Mesenchymal stem cell (in vitro differentiated cells and primary cell): Measurements from ENCODE around the gene ITPRID2.
A peak's percentile ranks its signal among the peaks of the same experiment; 100 is the strongest.

Source experiments
- DNase-seq: peaks from one replicate; pipeline ENCODE4 v3.0.0-alpha.2; 2013
- H2AFZ ChIP-seq: one replicate; pipeline ENCODE4 v1.6.1; 2013; ENCODE audit warnings: low read depth, mild to moderate bottlenecking, control low read depth, inconsistent platforms, low read length, moderate library complexity
- H2AK5ac ChIP-seq: 2 replicates; pipeline ENCODE4 v1.6.1; 2013; ENCODE audit warnings: low read length, moderate library complexity, mild to moderate bottlenecking, inconsistent platforms; ENCODE audit not compliant: severe bottlenecking
- H2BK120ac ChIP-seq: one replicate; pipeline ENCODE4 v1.6.1; 2013; ENCODE audit warnings: low read depth, mild to moderate bottlenecking, inconsistent platforms, low read length, moderate library complexity
- H2BK12ac ChIP-seq, 2 experiments: one replicate each; pipeline ENCODE4 v1.6.1; 2013; ENCODE audit warnings: inconsistent platforms in 2 of 2, low read length in 2 of 2, mild to moderate bottlenecking in 2 of 2, moderate library complexity in 2 of 2, control low read depth in 1 of 2
- H2BK15ac ChIP-seq: one replicate; pipeline ENCODE4 v1.6.1; 2013; ENCODE audit warnings: mild to moderate bottlenecking, low read depth, inconsistent platforms; ENCODE audit not compliant: poor library complexity, severe bottlenecking
- H2BK5ac ChIP-seq: 2 replicates; pipeline ENCODE4 v1.6.1; 2013; ENCODE audit warnings: low read depth, mild to moderate bottlenecking, low read length, control low read depth, inconsistent platforms; ENCODE audit not compliant: poor library complexity, severe bottlenecking
- H3K14ac ChIP-seq, 2 experiments: one replicate each; pipeline ENCODE4 v1.6.1; 2013; ENCODE audit warnings: inconsistent platforms in 2 of 2, low read length in 2 of 2, control low read depth in 1 of 2, mild to moderate bottlenecking in 1 of 2, moderate library complexity in 1 of 2
- H3K18ac ChIP-seq, 2 experiments: one replicate each; pipeline ENCODE4 v1.6.1; 2013; ENCODE audit warnings: inconsistent platforms in 2 of 2, low read length in 2 of 2, control low read depth in 1 of 2, low read depth in 1 of 2, mild to moderate bottlenecking in 1 of 2
- H3K23ac ChIP-seq, 2 experiments: one replicate each; pipeline ENCODE4 v1.6.1; 2013; ENCODE audit warnings: inconsistent platforms in 2 of 2, low read length in 2 of 2, mild to moderate bottlenecking in 2 of 2, moderate library complexity in 2 of 2, control low read depth in 1 of 2
- H3K27ac ChIP-seq: 2 replicates; pipeline ENCODE4 v1.5.1; 2013; ENCODE audit warnings: mild to moderate bottlenecking, moderate library complexity, low read length, control low read depth, inconsistent platforms; ENCODE audit not compliant: poor library complexity, severe bottlenecking
- H3K27me3 ChIP-seq, 2 experiments: 2 replicates each; pipeline versions ENCODE4 v1.6.1 to v1.7.0; 2013; ENCODE audit warnings: low read length in 2 of 2, mild to moderate bottlenecking in 2 of 2, moderate library complexity in 2 of 2, control low read depth in 1 of 2, inconsistent platforms in 1 of 2; ENCODE audit not compliant: control insufficient read depth in 1 of 2, insufficient read depth in 1 of 2
- H3K36me3 ChIP-seq, 2 experiments: 2 replicates each; pipeline versions ENCODE4 v1.6.1 to v1.7.0; 2013; ENCODE audit warnings: low read length in 2 of 2, control low read depth in 1 of 2, inconsistent platforms in 1 of 2, low read depth in 1 of 2, mild to moderate bottlenecking in 1 of 2; ENCODE audit not compliant: insufficient read depth in 2 of 2, control insufficient read depth in 1 of 2
- H3K4ac ChIP-seq, 2 experiments: one replicate each; pipeline ENCODE4 v1.6.1; 2013; ENCODE audit warnings: inconsistent platforms in 2 of 2, low read length in 2 of 2, mild to moderate bottlenecking in 2 of 2, moderate library complexity in 2 of 2, control low read depth in 1 of 2, low read depth in 1 of 2
- H3K4me1 ChIP-seq: 2 replicates; pipeline ENCODE4 v1.6.1; 2013; ENCODE audit warnings: low read depth, low read length, control low read depth; ENCODE audit not compliant: control insufficient read depth, insufficient read depth
- H3K4me2 ChIP-seq: 2 replicates; pipeline ENCODE4 v1.6.1; 2013; ENCODE audit warnings: low read length, mild to moderate bottlenecking, inconsistent platforms; ENCODE audit not compliant: poor library complexity, severe bottlenecking
- H3K4me3 ChIP-seq, 2 experiments: 2 replicates each; pipeline versions ENCODE4 v1.5.1 to v1.7.0; 2013; ENCODE audit warnings: low read length in 2 of 2, mild to moderate bottlenecking in 2 of 2, control low read depth in 1 of 2, low read depth in 1 of 2; ENCODE audit not compliant: insufficient read depth in 1 of 2
- H3K79me1 ChIP-seq: replicated peaks from 2 replicates; pipeline ENCODE4 v1.6.1; 2013; ENCODE audit warnings: mild to moderate bottlenecking, control low read depth, low read length, inconsistent platforms; ENCODE audit not compliant: poor library complexity, severe bottlenecking
- H3K9ac ChIP-seq: 2 replicates; pipeline ENCODE4 v1.7.0; 2013; ENCODE audit warnings: mild to moderate bottlenecking, low read length, moderate library complexity
- H3K9me3 ChIP-seq: 2 replicates; pipeline ENCODE4 v1.7.0; 2013; ENCODE audit warnings: mild to moderate bottlenecking, low read length; ENCODE audit not compliant: control insufficient read depth
- H4K8ac ChIP-seq: one replicate; pipeline ENCODE4 v1.6.1; 2013; ENCODE audit warnings: inconsistent platforms, mild to moderate bottlenecking, low read length, moderate library complexity
- H4K91ac ChIP-seq: one replicate; pipeline ENCODE4 v1.6.1; 2013; ENCODE audit warnings: mild to moderate bottlenecking, low read length, inconsistent platforms
- WGBS: methylation state at CpG from one replicate; pipeline ENCODE4 v1.1.7; 2013; ENCODE audit warnings: mixed read lengths; 5-methylcytosine and 5-hydroxymethylcytosine counted together

ITPRID2 gene

GRCh38 chr2:181885096-181885495, 6.4 kb upstream of the ITPRID2 start:
- H3K4me2 ChIP-seq: no peak overlapping the region
- H4K8ac ChIP-seq: no peak overlapping the region
- H3K27ac ChIP-seq: no peak overlapping the region
- no peak overlapping the region for H2AK5ac ChIP-seq
- H3K4me3 ChIP-seq: no peak overlapping the region
- no peak overlapping the region for H3K18ac ChIP-seq
- no peak overlapping the region for H3K23ac ChIP-seq
- DNase-seq: no peak
- no peak overlapping the region for H3K4ac ChIP-seq
- no peak overlapping the region for H2BK15ac ChIP-seq
- WGBS: 80% methylated on average over 1 of the region's 2 CpGs
- H3K4me1 ChIP-seq: no peaks in the 10 kb centered on the region
- H3K36me3 ChIP-seq: no peaks in the 10 kb centered on the region
- H2BK5ac ChIP-seq: no peak overlapping the region
- H3K9me3 ChIP-seq: no peaks in the 10 kb centered on the region
- H3K27me3 ChIP-seq: no peaks in the 10 kb centered on the region
- no peak overlapping the region for H2BK120ac ChIP-seq
- H2BK12ac ChIP-seq: no peak overlapping the region
- no peak overlapping the region for H4K91ac ChIP-seq
- H3K9ac ChIP-seq: no peak overlapping the region
- H2AFZ ChIP-seq: no peak overlapping the region
- H3K14ac ChIP-seq: no peak overlapping the region
- H3K79me1 ChIP-seq: no peaks in the 10 kb centered on the region

- no peaks in the 10 kb centered on the region for H3K79me1 ChIP-seq
- no peak overlapping the region for H2AFZ ChIP-seq
- no peak overlapping the region for H3K23ac ChIP-seq
- no peak overlapping the region for H2BK5ac ChIP-seq
- no peak overlapping the region for H3K27ac ChIP-seq
- H3K18ac ChIP-seq: no peak overlapping the region
- no peak overlapping the region for H3K9ac ChIP-seq
- no peak overlapping the region for H3K4me2 ChIP-seq
- no peak overlapping the region for H2AK5ac ChIP-seq
- H4K91ac ChIP-seq: no peak overlapping the region
- H3K14ac ChIP-seq: no peak overlapping the region
- H4K8ac ChIP-seq: no peak overlapping the region
- WGBS: no CpG with 5 or more reads among the region's 4 CpGs
- H3K9me3 ChIP-seq: no peaks in the 10 kb centered on the region
- H3K36me3 ChIP-seq: no peaks in the 10 kb centered on the region
- no peak for DNase-seq
- H3K4me1 ChIP-seq: no peaks in the 10 kb centered on the region
- no peak overlapping the region for H2BK120ac ChIP-seq
- H3K4ac ChIP-seq: no peak overlapping the region
- H3K27me3 ChIP-seq: no peaks in the 10 kb centered on the region
- no peak overlapping the region for H2BK12ac ChIP-seq
- no peak overlapping the region for H3K4me3 ChIP-seq
- no peak overlapping the region for H2BK15ac ChIP-seq
Measured at GRCh38 chr2:181886192-181886591, 5.3 kb upstream of the ITPRID2 start.

GRCh38 chr2:181887045-181887444, 4.5 kb upstream of the ITPRID2 start:
- WGBS: no CpG with 5 or more reads among the region's 2 CpGs

DNA sequence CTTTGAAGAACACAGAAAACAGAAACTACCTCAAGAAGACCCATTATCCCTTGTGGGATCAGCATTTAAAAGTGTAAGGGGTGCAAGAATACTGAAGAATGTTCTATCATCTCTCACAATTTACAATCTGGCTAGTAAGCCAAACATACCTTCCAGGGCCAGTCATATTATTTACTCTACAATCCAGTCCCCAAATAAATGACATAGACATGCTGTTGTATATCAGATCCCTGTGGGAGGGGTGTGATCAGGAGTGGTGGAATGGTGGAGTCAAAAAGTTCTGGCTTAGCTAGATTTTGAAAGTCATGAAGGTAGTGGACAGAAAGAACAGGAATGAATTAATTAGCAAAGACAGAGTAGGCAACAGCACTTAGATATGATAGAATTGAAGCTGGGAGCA, 1.8 kb upstream of the ITPRID2 start:
- Histone ChIP-seq H2BK120ac (no peak overlapping the region), H3K27me3 (no peaks in the 10 kb centered on the region), H2AFZ (no peak overlapping the region), H3K4me2 (no peak overlapping the region), H4K8ac (no peak overlapping the region), H3K9me3 (no peaks in the 10 kb centered on the region), H3K9ac (no peak overlapping the region), H2BK12ac (peak overlapping the region in 1 of 2 experiments; percentile 18), H3K27ac (no peak overlapping the region), H3K18ac (no peak overlapping the region), H2BK5ac (no peak overlapping the region), H3K4me3 (no peak overlapping the region), H3K36me3 (peaks cover 3 to 11% of the 10 kb centered on the region in 2 experiments), H3K4me1 (no peaks in the 10 kb centered on the region), H3K23ac (no peak overlapping the region), H2AK5ac (peak overlapping the region; percentile 62), H4K91ac (no peak overlapping the region), H3K14ac (no peak overlapping the region), H3K79me1 (no peaks in the 10 kb centered on the region), H3K4ac (no peak overlapping the region), H2BK15ac (no peak overlapping the region)
- no peak for DNase-seq

More at GRCh38 chr2:181887045-181887444, 4.5 kb upstream of the ITPRID2 start:
- H3K4me3 ChIP-seq: no peak overlapping the region
- no peaks in the 10 kb centered on the region for H3K79me1 ChIP-seq
- H3K27me3 ChIP-seq: no peaks in the 10 kb centered on the region
- no peak overlapping the region for H2BK5ac ChIP-seq
- H2BK12ac ChIP-seq: no peak overlapping the region
- no peak overlapping the region for H4K8ac ChIP-seq
- no peak overlapping the region for H3K14ac ChIP-seq
- no peak overlapping the region for H3K23ac ChIP-seq
- no peaks in the 10 kb centered on the region for H3K9me3 ChIP-seq
- no peak for DNase-seq
- H3K4me1 ChIP-seq: no peaks in the 10 kb centered on the region
- H2BK120ac ChIP-seq: no peak overlapping the region
- H3K4me2 ChIP-seq: no peak overlapping the region
- H3K4ac ChIP-seq: no peak overlapping the region
- no peak overlapping the region for H3K27ac ChIP-seq
- no peak overlapping the region for H2AFZ ChIP-seq
- no peak overlapping the region for H2BK15ac ChIP-seq
- peaks cover 0 to 3% of the 10 kb centered on the region in 2 experiments for H3K36me3 ChIP-seq
- no peak overlapping the region for H4K91ac ChIP-seq
- no peak overlapping the region for H2AK5ac ChIP-seq
- no peak overlapping the region for H3K18ac ChIP-seq
- no peak overlapping the region for H3K9ac ChIP-seq
